ENCODE results near the gene ENSA.

GRCh38 chr1:150576794-150577556 is 52.4 kb downstream of the ENSA start:
- TF ChIP-seq CTCF (IDR thresholded peaks at IDR 0.05), result no peak
- TF ChIP-seq POLR2AphosphoS5 (IDR thresholded peaks at IDR 0.05; ENCODE audit: low read depth, low read length), result peak; percentile 10; the same call in 1 of the 2 replicates

Measured in Panc1 (cell line).